Measurements from ENCODE around the gene PTGFRN.

The PTGFRN gene

DNA sequence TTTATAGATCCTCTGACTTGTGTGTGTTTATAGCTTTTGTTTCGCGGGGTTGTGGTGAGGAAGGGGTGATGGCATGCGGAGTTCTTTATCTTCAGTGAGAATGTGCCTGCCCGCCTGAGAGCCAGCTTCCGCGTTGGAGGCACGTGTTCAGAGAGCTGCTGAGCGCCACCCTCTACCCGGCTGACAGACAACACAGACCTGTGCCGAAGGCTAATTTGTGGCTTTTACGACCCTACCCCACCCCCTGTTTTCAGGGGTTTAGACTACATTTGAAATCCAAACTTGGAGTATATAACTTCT, 77.5 kb downstream of the PTGFRN start:
- no peak overlapping the region for H3K4me3 ChIP-seq (ENCODE audit: control insufficient read depth, low read depth, low read length)
- DNase-seq (ENCODE audit: low read depth): no peak
- TF ChIP-seq, protein P1, sequence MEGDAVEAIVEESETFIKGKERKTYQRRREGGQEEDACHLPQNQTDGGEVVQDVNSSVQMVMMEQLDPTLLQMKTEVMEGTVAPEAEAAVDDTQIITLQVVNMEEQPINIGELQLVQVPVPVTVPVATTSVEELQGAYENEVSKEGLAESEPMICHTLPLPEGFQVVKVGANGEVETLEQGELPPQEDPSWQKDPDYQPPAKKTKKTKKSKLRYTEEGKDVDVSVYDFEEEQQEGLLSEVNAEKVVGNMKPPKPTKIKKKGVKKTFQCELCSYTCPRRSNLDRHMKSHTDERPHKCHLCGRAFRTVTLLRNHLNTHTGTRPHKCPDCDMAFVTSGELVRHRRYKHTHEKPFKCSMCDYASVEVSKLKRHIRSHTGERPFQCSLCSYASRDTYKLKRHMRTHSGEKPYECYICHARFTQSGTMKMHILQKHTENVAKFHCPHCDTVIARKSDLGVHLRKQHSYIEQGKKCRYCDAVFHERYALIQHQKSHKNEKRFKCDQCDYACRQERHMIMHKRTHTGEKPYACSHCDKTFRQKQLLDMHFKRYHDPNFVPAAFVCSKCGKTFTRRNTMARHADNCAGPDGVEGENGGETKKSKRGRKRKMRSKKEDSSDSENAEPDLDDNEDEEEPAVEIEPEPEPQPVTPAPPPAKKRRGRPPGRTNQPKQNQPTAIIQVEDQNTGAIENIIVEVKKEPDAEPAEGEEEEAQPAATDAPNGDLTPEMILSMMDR (IDR thresholded peaks at IDR 0.05; ENCODE audit: control insufficient read depth, insufficient read depth, low read depth, low read length, missing control alignments): no peak

DNA sequence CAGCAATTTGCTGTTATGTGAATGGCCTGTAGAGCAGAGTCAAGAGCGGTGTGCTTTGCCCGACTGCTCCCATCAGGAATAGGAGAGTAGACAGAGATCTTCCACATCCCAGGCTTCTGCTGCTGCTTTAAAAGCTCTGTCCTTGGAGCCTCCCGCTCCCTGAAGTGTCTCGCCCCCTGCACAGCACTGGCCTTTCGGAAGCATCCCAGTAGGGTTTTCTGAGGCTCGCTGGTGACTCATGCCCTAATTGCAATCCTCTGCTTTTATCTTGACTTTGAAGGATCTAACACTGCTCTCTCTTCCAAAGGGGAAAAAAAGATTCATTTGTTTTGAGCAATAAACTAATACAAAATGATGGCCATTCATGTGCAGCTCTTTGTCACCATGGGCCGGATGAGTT, 78.5 kb downstream of the PTGFRN start:
- DNase-seq (ENCODE audit: low read depth): no peak
- TF ChIP-seq, protein P1 (IDR thresholded peaks at IDR 0.05; ENCODE audit: control insufficient read depth, insufficient read depth, low read depth, low read length, missing control alignments): no peak
- H3K4me3 ChIP-seq (ENCODE audit: control insufficient read depth, low read depth, low read length): no peak overlapping the region

DNA sequence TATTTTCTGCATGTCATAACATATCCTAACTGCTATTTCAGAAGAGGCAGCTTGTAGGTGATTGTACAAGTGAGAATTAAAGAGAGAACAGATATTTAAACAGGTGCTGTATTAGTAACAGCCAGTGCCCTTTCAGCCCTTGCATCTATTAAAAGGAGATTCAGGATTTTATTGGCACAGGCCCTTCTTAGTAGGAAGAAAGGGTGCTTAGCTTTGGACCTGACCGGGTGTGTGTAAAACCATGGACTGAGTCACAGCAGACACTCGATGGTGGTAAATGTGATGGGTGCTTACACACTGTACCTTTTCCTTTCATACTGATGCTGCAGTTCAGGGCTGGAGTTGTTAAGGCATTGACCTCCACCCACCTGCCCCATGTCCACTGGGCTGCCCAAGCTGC, 79.2 kb downstream of the PTGFRN start:
- no peak overlapping the region for H3K4me3 ChIP-seq (ENCODE audit: control insufficient read depth, low read depth, low read length)
- DNase-seq (ENCODE audit: low read depth): no peak
- TF ChIP-seq, protein P1 (IDR thresholded peaks at IDR 0.05; ENCODE audit: control insufficient read depth, insufficient read depth, low read depth, low read length, missing control alignments): no peak

DNA sequence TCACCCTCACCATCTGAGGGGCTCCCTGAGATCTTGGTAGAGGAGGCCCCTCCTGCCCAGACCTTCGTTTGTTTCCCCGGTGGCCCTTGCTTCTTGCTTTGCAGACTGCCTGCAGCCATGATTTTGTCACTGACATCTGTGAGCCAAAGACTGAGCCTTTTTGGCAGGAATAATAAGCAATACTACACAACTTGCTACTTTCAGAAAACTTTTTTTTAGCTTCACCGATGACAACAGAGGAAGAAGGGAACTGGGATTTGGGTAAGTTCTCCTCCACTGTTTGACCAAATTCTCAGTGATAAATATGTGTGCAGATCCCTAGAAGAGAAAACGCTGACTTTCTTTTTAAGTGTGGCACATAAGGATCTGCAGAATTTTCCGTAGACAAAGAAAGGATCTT, 80.1 kb downstream of the PTGFRN start:
- no peak for DNase-seq (ENCODE audit: low read depth)
- TF ChIP-seq, protein P1 (IDR thresholded peaks at IDR 0.05; ENCODE audit: control insufficient read depth, insufficient read depth, low read depth, low read length, missing control alignments): no peak
- H3K4me3 ChIP-seq (ENCODE audit: control insufficient read depth, low read depth, low read length): no peak overlapping the region

DNA sequence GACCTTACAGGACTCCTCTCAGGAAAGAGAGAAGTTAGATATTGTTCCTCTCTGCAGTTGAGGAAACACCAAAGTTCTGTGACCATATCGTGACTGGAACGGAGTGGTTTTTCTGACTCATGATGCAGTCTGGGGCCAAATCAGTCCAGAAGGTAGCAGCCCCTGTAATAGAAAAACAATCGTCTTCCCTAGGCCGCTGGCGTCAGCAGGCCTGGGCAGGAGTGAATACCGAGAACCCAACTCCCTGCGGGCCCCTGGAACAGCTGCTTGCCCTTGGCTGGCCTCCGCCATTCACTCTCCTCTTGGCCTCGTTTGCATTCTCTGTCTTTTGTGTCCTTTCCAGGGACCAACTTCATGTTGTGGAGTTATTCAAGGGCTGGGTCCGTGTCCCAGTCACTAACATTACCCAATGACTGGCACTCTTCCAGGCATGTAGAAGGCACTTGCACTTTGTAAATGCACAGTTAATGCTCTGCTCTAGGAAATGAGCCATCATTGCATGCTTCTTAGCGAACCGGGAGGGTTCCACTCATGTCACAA, 81.0 kb downstream of the PTGFRN start:
- TF ChIP-seq, protein P1 (IDR thresholded peaks at IDR 0.05; ENCODE audit: control insufficient read depth, insufficient read depth, low read depth, low read length, missing control alignments): no peak
- peak; percentile 87 for DNase-seq (ENCODE audit: low read depth)
- no peak overlapping the region for H3K4me3 ChIP-seq (ENCODE audit: control insufficient read depth, low read depth, low read length)

DNA sequence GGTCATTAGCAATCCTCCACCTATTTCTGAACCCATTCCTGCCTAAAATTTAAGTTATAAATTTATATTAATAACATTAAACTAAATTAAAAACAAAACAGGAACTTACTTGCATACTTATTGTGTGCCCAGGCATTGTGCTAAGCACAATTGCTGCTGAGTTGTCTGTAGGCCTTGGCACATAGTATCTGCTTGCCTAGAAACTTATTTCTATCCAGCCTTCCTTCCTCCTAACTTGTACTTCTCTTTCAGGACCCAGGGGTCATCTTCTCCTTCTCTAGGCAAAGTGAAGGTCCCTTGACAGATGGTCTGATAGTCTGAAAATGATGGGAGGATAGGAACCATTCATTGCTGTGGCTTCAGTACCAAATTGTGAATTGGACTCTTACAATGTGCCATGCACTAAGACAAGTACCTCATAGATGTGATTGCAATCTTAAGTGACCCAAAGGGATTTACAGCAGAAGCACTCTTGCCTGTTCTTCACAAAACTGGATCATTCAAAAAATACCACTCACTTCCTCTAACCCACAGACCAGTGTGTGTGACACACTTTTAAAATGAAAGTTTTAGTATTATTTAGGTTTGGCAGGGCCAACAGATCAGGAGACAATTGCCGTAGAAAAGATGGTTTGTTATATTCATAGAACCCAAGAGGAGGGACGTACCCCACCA, 81.6 kb downstream of the PTGFRN start:
- H3K4me3 ChIP-seq (ENCODE audit: control insufficient read depth, low read depth, low read length): no peak overlapping the region
- no peak for DNase-seq (ENCODE audit: low read depth)
- TF ChIP-seq, protein P1 (IDR thresholded peaks at IDR 0.05; ENCODE audit: control insufficient read depth, insufficient read depth, low read depth, low read length, missing control alignments): no peak

Data from AG09309 (cell line).